ENCODE measurements around the gene SMIM35.

The SMIM35 gene

GRCh38 chr11:117996058-117996457, 90.7 kb downstream of the SMIM35 start:
- no peaks in the 10 kb centered on the region for H3K9me3 ChIP-seq (ENCODE audit: control insufficient read depth, insufficient read depth, low read length)
- H3K27me3 ChIP-seq (ENCODE audit: control insufficient read depth, low read length), result no peaks in the 10 kb centered on the region
- 0 out of 2 replicates have a peak, but pooled peaks cover under 1% of the 10 kb centered on the region for H3F3A ChIP-seq (ENCODE audit: control insufficient read depth, insufficient read depth)
- H3K4me2 ChIP-seq (ENCODE audit: low read length), result no peak overlapping the region
- H3K27ac ChIP-seq (ENCODE audit: low read depth, low read length), result no peak overlapping the region
- H3K9me2 ChIP-seq (replicated peaks; ENCODE audit: control insufficient read depth, low read length), result no peaks in the 10 kb centered on the region
- H4K20me1 ChIP-seq (ENCODE audit: control insufficient read depth, insufficient read depth, low read depth, low read length), result no peaks in the 10 kb centered on the region
- H3K4me3 ChIP-seq (ENCODE audit: low read length), result no peak overlapping the region
- TF ChIP-seq, protein P1, sequence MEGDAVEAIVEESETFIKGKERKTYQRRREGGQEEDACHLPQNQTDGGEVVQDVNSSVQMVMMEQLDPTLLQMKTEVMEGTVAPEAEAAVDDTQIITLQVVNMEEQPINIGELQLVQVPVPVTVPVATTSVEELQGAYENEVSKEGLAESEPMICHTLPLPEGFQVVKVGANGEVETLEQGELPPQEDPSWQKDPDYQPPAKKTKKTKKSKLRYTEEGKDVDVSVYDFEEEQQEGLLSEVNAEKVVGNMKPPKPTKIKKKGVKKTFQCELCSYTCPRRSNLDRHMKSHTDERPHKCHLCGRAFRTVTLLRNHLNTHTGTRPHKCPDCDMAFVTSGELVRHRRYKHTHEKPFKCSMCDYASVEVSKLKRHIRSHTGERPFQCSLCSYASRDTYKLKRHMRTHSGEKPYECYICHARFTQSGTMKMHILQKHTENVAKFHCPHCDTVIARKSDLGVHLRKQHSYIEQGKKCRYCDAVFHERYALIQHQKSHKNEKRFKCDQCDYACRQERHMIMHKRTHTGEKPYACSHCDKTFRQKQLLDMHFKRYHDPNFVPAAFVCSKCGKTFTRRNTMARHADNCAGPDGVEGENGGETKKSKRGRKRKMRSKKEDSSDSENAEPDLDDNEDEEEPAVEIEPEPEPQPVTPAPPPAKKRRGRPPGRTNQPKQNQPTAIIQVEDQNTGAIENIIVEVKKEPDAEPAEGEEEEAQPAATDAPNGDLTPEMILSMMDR (IDR thresholded peaks at IDR 0.05; ENCODE audit: low read depth, low read length, poor library complexity, severe bottlenecking), result no peak
- no peak for TF ChIP-seq EZH2phosphoT487 (IDR thresholded peaks at IDR 0.05; ENCODE audit: borderline replicate concordance, low read length)
- H3K36me3 ChIP-seq (ENCODE audit: control insufficient read depth, low read length), result peaks cover 100% of the 10 kb centered on the region
- peaks cover 75% of the 10 kb centered on the region for H3K4me1 ChIP-seq (ENCODE audit: control insufficient read depth, low read length)
- peaks cover 26% of the 10 kb centered on the region for H3K79me2 ChIP-seq (ENCODE audit: control insufficient read depth, low read length)

DNA sequence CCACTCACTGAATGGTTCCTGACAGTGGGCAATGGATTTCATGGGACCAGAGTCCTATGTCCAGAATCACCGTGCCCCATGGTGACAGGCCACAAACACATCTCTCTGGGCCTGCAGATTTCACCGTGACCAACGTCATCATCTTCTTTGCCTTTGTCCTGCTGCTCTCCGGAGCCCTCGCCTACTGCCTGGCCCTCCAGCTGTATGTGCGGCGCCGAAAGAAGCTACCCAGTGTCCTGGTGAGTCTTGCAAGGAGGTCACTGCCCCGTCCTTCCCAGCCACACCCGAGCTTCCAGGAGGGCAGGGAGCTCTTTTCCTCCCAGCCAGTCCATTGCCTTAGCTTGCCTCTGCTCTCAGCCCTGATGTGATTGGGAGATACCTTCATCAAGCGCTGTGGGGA, 91.3 kb downstream of the SMIM35 start:
- Histone ChIP-seq H4K20me1 (ENCODE audit: control insufficient read depth, insufficient read depth, low read depth, low read length) (no peaks in the 10 kb centered on the region), H3K79me2 (ENCODE audit: control insufficient read depth, low read length) (peaks cover 27% of the 10 kb centered on the region), H3K4me3 (ENCODE audit: low read length) (no peak overlapping the region), H3K4me1 (ENCODE audit: control insufficient read depth, low read length) (peaks cover 75% of the 10 kb centered on the region), H3F3A (ENCODE audit: control insufficient read depth, insufficient read depth) (no peaks in the 10 kb centered on the region), H3K36me3 (ENCODE audit: control insufficient read depth, low read length) (peaks cover 100% of the 10 kb centered on the region), H3K9me2 (replicated peaks; ENCODE audit: control insufficient read depth, low read length) (no peaks in the 10 kb centered on the region), H3K27me3 (ENCODE audit: control insufficient read depth, low read length) (no peaks in the 10 kb centered on the region), H3K9me3 (ENCODE audit: control insufficient read depth, insufficient read depth, low read length) (no peaks in the 10 kb centered on the region), H3K4me2 (ENCODE audit: low read length) (no peak overlapping the region), H3K27ac (ENCODE audit: low read depth, low read length) (no peak overlapping the region)
- TF ChIP-seq, protein P1 (IDR thresholded peaks at IDR 0.05; ENCODE audit: low read depth, low read length, poor library complexity, severe bottlenecking), result no peak
- no peak for TF ChIP-seq EZH2phosphoT487 (IDR thresholded peaks at IDR 0.05; ENCODE audit: borderline replicate concordance, low read length)

GRCh38 chr11:117993988-117994745, 92.6 kb downstream of the SMIM35 start:
- H3F3A ChIP-seq (ENCODE audit: control insufficient read depth, insufficient read depth), result no peaks in the 10 kb centered on the region
- H3K9me3 ChIP-seq (ENCODE audit: control insufficient read depth, insufficient read depth, low read length), result no peaks in the 10 kb centered on the region
- no peaks in the 10 kb centered on the region for H4K20me1 ChIP-seq (ENCODE audit: control insufficient read depth, insufficient read depth, low read depth, low read length)
- peak overlapping the region; percentile 82 for H3K27ac ChIP-seq (ENCODE audit: low read depth, low read length)
- no peaks in the 10 kb centered on the region for H3K9me2 ChIP-seq (replicated peaks; ENCODE audit: control insufficient read depth, low read length)
- H3K79me2 ChIP-seq (ENCODE audit: control insufficient read depth, low read length), result peaks cover 40% of the 10 kb centered on the region
- H3K27me3 ChIP-seq (ENCODE audit: control insufficient read depth, low read length), result no peaks in the 10 kb centered on the region
- H3K36me3 ChIP-seq (ENCODE audit: control insufficient read depth, low read length), result peaks cover 100% of the 10 kb centered on the region
- H3K4me2 ChIP-seq (ENCODE audit: low read length), result no peak overlapping the region
- H3K4me1 ChIP-seq (ENCODE audit: control insufficient read depth, low read length), result peaks cover 75% of the 10 kb centered on the region
- no peak overlapping the region for H3K4me3 ChIP-seq (ENCODE audit: low read length)
- no peak for TF ChIP-seq EZH2phosphoT487 (IDR thresholded peaks at IDR 0.05; ENCODE audit: borderline replicate concordance, low read length)
- TF ChIP-seq, protein P1 (IDR thresholded peaks at IDR 0.05; ENCODE audit: low read depth, low read length, poor library complexity, severe bottlenecking), result no peak

Measured in DOHH2 (cell line).